HS-27A (cell line): Measurements from ENCODE around the gene SAP130.
A peak's percentile ranks its signal among the peaks of the same experiment; 100 is the strongest.
"Not testable (repeated sequence)": the region's sequence is repeated elsewhere in the genome, so short reads cannot be mapped to it uniquely, and the experiment has no call there.

Source experiments
- DNase-seq: peaks from one replicate; pipeline ENCODE4 v3.0.0-alpha.2; 2012; ENCODE audit warnings: low read depth, missing footprints

The SAP130 gene

GRCh38 chr2:127953128-127953718 lies 74.6 kb downstream of the SAP130 start:
- DNase-seq: no peak

DNA sequence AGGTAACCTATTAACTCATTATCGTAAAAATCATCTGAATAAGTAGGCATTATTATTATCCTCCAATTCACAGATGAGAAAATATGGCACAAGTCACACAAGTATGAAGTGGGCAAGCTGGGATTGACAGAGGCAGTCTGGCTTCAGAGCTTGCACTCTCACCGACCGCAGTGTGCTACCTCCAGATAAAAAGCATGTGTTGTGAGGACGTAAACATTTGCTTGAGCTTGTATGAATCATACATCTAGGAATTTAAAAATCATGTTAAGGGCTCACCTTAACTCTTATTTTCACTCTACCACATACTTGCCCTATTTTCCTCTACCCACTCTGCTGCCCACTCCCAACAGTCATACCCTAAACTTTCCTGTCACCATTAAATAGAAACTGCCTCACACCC lies 76.8 kb downstream of the SAP130 start:
- no peak for DNase-seq

DNA sequence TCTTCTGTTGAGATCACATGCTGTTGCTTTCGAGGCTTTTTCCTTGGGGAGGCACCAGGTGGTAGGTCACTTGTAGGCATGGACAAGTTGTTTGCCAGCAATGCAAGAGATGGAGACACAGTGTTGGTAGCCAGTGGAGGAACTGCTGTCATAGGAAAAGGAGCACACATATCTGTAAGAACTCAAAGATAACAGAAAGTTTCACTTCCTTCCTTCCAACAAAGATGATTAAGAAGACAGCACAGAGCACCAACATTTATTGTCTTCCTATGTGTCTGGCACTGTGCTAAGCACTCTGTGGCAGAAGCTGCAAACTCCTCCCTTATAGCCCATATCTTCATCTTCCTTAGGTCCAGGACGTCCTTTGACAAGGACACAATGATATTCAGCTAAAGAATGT lies 77.6 kb downstream of the SAP130 start:
- no peak for DNase-seq

- DNase-seq: no peak
Measured at GRCh38 chr2:127945281-127945680, 82.6 kb downstream of the SAP130 start.

- DNase-seq: no peak
Measured at GRCh38 chr2:127943186-127943585, 84.7 kb downstream of the SAP130 start.

DNA sequence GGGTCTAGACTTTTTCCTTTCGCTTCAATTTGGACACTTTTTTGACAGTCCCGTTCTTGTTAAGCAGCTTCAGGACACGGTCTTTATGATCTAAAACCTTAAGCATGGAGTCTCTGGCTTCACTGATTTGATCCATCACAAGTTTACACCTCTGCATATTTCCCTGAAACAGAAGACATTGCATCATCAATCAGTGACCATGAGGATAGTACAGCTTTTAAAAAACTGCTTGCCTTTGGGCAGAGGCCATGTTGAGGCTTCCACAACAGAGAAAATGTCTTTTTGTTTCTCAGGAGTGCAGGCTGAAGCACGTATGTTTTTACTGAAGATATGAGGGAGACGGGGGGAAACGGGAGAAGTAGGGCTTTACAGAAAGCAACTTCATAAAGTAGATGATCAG lies 85.9 kb downstream of the SAP130 start:
- no peak for DNase-seq

- DNase-seq: no peak
Measured at GRCh38 chr2:127941461-127941860, 86.4 kb downstream of the SAP130 start.

GRCh38 chr2:127940641-127941040 lies 87.2 kb downstream of the SAP130 start:
- DNase-seq: no peak

GRCh38 chr2:127935337-127935736 lies 92.5 kb downstream of the SAP130 start:
- DNase-seq: no peak

- DNase-seq: peak; percentile 68
Measured at GRCh38 chr2:127932199-127932876, 95.5 kb downstream of the SAP130 start.

- DNase-seq: no peak
Measured at GRCh38 chr2:127929449-127929848, 98.4 kb downstream of the SAP130 start.

GRCh38 chr2:127927384-127927783 lies 100.5 kb downstream of the SAP130 start:
- no peak for DNase-seq

- peak; percentile 29 for DNase-seq
Measured at GRCh38 chr2:127917916-127918315, 109.9 kb downstream of the SAP130 start.

- no peak for DNase-seq
Measured at GRCh38 chr2:127913808-127914457, 113.9 kb downstream of the SAP130 start.

- no peak for DNase-seq
Measured at GRCh38 chr2:127911737-127912136, 116.1 kb downstream of the SAP130 start.

- no peak for DNase-seq
Measured at GRCh38 chr2:127910415-127910814, 117.4 kb downstream of the SAP130 start.

- DNase-seq: no peak
Measured at GRCh38 chr2:127909019-127909418, 118.8 kb downstream of the SAP130 start.

DNA sequence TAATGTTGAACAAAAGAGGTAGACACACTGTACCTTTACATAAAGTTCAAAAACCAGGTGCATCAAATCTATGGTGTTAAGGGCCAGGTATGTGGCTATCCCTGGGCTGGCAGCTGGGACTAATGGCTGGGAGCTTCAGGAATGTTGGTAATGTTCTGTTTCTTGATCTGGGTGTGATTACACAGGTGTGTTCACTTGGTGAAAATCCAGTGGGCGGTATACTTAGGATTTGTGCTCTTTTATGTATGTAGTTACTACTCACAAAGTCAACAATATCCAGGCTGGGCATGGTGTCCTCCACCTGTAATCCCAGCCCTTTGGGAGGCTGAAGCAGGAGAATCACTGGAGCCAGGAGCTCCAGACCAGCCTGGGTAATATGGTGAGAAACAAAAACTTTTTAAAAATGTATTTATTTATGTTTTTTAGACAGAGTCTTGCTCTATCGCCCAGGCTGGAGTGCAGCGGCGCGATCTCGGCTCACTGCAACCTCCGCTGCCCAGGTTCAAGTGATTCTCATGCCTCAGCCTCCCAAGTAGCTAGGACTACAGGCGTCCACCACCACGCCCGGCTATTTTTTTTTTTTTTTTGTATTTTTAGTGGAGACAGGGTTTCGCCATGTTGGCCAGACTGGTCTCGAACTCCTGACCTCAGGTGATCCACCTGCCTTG lies 120.0 kb downstream of the SAP130 start:
- DNase-seq: not testable (repeated sequence)

- no peak for DNase-seq
Measured at GRCh38 chr2:127906206-127906926, 121.5 kb downstream of the SAP130 start.

GRCh38 chr2:127901339-127902056 lies 126.4 kb downstream of the SAP130 start:
- no peak for DNase-seq

GRCh38 chr2:127897531-127898211 lies 130.2 kb downstream of the SAP130 start:
- DNase-seq: no peak
